Left renal pelvis (tissue), 4 donors: ENCODE data around the gene MPPED1. TPM values are rescaled to one million over a fixed set of nuclear protein-coding genes. Genes with fewer than 3 reads are reported as not detected.

Experiments
- polyA plus RNA-seq, 4 donors: library from polyadenylated mRNA; unstranded; fragments of 120-200 nt; gene quantifications; one replicate each; pipeline ENCODE4 v1.2.1, GENCODE V29; 2013; ENCODE audit not compliant: insufficient read length in 4 of 4

Gene MPPED1
- polyA plus RNA-seq, 4 donors: 0.63 to 5.3 (median 1.2) TPM

Other genes with a start within 250 kb of the MPPED1 start
- gene TTLL12, start 224.9 kb upstream of the MPPED1 start, polyA plus RNA-seq: 10 to 100 TPM; 21.0 to 31.3 (median 24.6) TPM
- gene SCUBE1, start 68.6 kb upstream of the MPPED1 start, polyA plus RNA-seq: 10 to 100 TPM in 2 of 4 donors, 1 to 10 TPM in 2; 7.7 to 42.2 (median 9.9) TPM